ENCODE data around the gene KCNK4. TPM values are rescaled to one million over a fixed set of nuclear protein-coding genes. Genes with fewer than 3 reads are reported as not detected.

Gene KCNK4
- total and polyA plus RNA-seq, 11 donors = not detected

DNA sequence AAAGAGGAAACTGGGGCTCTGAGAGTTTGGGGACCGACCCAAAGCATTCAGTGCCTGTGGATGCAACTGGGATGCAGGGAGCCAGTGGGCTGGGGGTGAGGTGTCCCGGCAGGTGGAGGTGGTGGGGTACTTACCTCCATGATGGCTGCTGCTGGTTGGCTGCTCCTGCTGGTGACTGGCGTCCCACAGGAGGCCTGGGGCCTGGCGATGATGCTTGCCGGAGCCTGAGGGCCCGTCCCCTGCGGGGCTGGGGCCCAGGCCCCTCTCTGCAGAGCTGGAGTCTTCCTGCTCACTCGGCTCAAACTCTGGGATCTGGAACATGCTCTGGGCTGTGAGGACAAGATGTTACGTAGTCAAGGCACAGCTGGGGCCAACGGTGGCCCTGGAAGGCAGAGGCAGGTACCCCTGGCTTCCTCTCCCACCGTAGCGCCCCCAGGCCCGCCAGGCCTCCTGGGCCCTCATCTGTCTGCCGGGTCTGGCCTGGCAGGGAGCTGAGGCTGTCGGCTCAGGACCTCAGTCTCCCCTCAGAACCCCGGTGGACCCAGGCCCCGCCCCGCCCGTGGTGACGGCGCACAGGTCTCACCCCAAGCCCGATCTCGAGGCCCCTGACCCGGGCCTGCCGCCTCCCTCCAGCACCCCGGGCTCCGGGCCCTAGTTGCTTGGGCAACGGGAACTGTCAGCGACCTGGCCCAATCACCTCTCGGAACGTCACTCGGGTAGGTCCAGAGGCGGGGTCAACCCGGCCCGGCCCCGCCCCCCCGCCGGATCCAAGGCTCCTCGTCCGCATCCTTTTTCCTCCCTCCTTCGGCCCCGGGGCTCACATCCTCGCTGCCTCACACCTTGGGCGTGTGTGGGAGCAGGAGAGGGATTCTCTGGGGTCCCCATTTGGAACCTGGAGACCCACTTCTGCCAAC lies 6.8 kb upstream of the KCNK4 start, which contains the start of gene BAD:
Gene BAD (minus strand): TSS at position 618 of the 914 bp plus-strand sequence. CDS start 297 bp downstream, at position 321.
- Histone ChIP-seq H3K27me3 (no peaks in the 10 kb centered on the region), H3K27ac (peak within 1 kb of the TSS; percentile 94 to 99 (median 98)), H3K4me1 (peaks cover 4 to 47% (median 24%) of the 10 kb centered on the region in 12 donors), H3K4me3 (peak within 1 kb of the TSS; percentile 40 to 96 (median 78)), H3K36me3 (peaks cover 0 to 19% (median 2%) of the 10 kb centered on the region in 9 donors), H3K9me3 (no peaks in the 10 kb centered on the region)
- peak; percentile 92 to 97 (median 93) for ATAC-seq
- peak; percentile 96 to 97 (median 96) for DNase-seq
- TF ChIP-seq, protein P1, sequence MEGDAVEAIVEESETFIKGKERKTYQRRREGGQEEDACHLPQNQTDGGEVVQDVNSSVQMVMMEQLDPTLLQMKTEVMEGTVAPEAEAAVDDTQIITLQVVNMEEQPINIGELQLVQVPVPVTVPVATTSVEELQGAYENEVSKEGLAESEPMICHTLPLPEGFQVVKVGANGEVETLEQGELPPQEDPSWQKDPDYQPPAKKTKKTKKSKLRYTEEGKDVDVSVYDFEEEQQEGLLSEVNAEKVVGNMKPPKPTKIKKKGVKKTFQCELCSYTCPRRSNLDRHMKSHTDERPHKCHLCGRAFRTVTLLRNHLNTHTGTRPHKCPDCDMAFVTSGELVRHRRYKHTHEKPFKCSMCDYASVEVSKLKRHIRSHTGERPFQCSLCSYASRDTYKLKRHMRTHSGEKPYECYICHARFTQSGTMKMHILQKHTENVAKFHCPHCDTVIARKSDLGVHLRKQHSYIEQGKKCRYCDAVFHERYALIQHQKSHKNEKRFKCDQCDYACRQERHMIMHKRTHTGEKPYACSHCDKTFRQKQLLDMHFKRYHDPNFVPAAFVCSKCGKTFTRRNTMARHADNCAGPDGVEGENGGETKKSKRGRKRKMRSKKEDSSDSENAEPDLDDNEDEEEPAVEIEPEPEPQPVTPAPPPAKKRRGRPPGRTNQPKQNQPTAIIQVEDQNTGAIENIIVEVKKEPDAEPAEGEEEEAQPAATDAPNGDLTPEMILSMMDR (IDR thresholded peaks at IDR 0.05) = no peak
- peak in 1 of 2 donors; percentile 72 for TF ChIP-seq POLR2A (IDR thresholded peaks at IDR 0.05)
- WGBS, 4 donors = 3 to 9% (median 4%) methylated on average over 10 to 44 of the region's 44 CpGs
- intact Hi-C loops (cut with DNase I) = loop anchor here in 1 of 10 donors (1.0 kb wide), 1 partner anchor 43 kb away; the partner anchor contains the start of gene FKBP2

DNA sequence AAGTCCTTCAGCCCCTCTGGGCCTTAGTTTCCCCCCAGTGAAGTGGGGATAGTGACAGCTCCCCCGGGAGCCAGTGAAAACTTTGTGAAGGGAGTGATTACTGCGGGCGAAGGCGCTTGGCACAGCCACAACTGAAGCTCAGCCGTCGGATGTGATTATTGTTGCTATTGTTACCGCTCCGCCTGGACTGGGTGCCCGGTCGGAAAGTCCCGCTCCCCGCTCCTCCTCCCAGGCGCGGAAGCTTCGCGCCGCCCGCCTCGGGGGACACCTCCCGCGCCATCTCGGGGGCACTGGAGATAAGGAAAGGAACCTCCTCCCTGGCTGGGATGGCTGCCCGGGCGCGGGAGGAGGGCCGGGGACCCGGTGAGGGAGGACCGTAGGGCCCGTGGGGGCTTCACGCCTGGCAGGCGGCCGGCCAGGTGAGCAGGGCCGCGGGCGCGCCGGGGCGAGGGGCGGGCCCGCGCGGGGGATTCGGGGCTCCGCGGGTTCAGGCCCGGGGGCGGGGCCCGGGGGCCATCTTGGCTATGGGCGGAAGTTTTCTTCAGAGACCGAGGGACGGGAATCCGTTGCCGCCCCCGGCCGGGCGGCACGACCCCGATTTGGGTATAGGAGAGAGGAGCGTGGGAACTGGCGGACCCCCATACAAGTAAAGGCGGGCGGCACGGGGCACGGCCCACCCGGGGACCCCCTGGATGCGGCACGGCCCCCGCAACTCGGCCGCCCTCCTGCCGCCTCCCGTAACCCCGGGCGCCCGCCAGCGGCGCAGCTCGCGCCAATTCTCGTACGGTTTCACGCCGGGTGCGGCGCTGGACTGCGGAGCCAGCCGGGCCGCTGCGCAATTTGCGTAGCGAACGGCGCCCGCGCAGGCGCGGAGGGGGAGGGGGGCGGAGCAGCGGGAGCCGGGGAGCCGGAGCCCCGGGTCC lies 5.9 kb upstream of the KCNK4 start, which contains the start of gene GPR137:
Gene GPR137 (plus strand): TSS at position 887 of the 923 bp plus-strand sequence. CDS start 677 bp downstream, outside the sequence.
- peaks cover 0 to 19% (median 2%) of the 10 kb centered on the region in 9 donors for H3K36me3 ChIP-seq
- intact Hi-C loops (cut with DNase I) = loop anchor here in 4 of 10 donors (1.0 kb wide), 4 partner anchors 14 to 44 kb away; partner anchors contain the start of gene FKBP2 (in 1 of the 4)
- H3K4me3 ChIP-seq = peak within 1 kb of the TSS; percentile 40 to 96 (median 78)
- no peaks in the 10 kb centered on the region for H3K9me3 ChIP-seq
- H3K27ac ChIP-seq = peak within 1 kb of the TSS; percentile 94 to 99 (median 98)
- WGBS, 4 donors = 0 to 3% (median 1%) methylated on average over 18 to 102 of the region's 102 CpGs
- DNase-seq (peak; percentile 89 to 93 (median 90)), ATAC-seq (peak; percentile 22 to 82 (median 68))
- H3K4me1 ChIP-seq = peaks cover 4 to 47% (median 24%) of the 10 kb centered on the region in 12 donors
- peak in 1 of 2 donors; percentile 52 for TF ChIP-seq POLR2A (IDR thresholded peaks at IDR 0.05)
- TF ChIP-seq, protein P1 (IDR thresholded peaks at IDR 0.05) = no peak
- peaks cover 0 to 2% (median 0%) of the 10 kb centered on the region in 9 donors for H3K27me3 ChIP-seq

GRCh38 chr11:64285885-64286800 lies 5.0 kb upstream of the KCNK4 start:
- H3K4me1 ChIP-seq = peaks cover 4 to 46% (median 23%) of the 10 kb centered on the region in 12 donors
- peak overlapping the region; percentile 94 to 99 (median 98) for H3K27ac ChIP-seq
- H3K27me3 ChIP-seq = peaks cover 2 to 11% (median 7%) of the 10 kb centered on the region in 9 donors
- peak overlapping the region; percentile 40 to 96 (median 78) for H3K4me3 ChIP-seq
- ATAC-seq (peak in 1 of 4 donors; percentile 1), DNase-seq (no peak)
- no peaks in the 10 kb centered on the region for H3K9me3 ChIP-seq
- TF ChIP-seq, protein P1 (IDR thresholded peaks at IDR 0.05) = no peak
- TF ChIP-seq POLR2A (IDR thresholded peaks at IDR 0.05) = no peak
- WGBS, 4 donors = 27 to 61% (median 29%) methylated on average over 17 to 40 of the region's 40 CpGs
- intact Hi-C loops (cut with DNase I) = loop anchor here in 4 of 10 donors (1.0 kb wide), 3 partner anchors 15 to 18 kb away; no protein-coding TSS in a partner anchor
- peaks cover 0 to 14% (median 0%) of the 10 kb centered on the region in 9 donors for H3K36me3 ChIP-seq
